ENCODE data around the gene EFNA5. TPM values are rescaled to one million over a fixed set of nuclear protein-coding genes. Genes with fewer than 3 reads are reported as not detected.

Gene EFNA5
- total RNA-seq, 4 donors from 2014 or later: 1.2 to 22.7 (median 9.4) TPM

DNA sequence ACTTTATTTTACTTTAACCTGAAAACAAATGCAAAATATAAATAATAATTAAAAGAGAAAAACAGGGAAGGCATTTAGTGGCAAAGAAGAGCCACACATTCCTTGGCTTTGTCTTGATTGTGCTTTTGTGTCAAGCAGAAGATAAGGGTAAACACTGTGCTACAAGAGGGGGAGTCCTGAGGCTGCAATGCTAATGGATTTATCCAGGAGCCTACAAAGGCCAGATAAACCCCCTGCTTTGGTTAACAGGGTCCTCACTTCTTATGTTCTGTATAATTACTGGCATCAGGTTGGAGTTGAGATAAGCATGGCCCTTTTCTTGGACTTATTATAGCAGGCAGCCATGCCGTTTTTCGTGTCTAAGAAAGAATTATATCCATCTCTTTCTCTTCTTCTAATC is 302.8 kb downstream of the EFNA5 start:
- TF ChIP-seq POLR2A (IDR thresholded peaks at IDR 0.05): no peak
- TF ChIP-seq, protein P1, sequence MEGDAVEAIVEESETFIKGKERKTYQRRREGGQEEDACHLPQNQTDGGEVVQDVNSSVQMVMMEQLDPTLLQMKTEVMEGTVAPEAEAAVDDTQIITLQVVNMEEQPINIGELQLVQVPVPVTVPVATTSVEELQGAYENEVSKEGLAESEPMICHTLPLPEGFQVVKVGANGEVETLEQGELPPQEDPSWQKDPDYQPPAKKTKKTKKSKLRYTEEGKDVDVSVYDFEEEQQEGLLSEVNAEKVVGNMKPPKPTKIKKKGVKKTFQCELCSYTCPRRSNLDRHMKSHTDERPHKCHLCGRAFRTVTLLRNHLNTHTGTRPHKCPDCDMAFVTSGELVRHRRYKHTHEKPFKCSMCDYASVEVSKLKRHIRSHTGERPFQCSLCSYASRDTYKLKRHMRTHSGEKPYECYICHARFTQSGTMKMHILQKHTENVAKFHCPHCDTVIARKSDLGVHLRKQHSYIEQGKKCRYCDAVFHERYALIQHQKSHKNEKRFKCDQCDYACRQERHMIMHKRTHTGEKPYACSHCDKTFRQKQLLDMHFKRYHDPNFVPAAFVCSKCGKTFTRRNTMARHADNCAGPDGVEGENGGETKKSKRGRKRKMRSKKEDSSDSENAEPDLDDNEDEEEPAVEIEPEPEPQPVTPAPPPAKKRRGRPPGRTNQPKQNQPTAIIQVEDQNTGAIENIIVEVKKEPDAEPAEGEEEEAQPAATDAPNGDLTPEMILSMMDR (IDR thresholded peaks at IDR 0.05): no peak
- Histone ChIP-seq H3K27ac (no peak overlapping the region), H3K27me3 (no peaks in the 10 kb centered on the region), H3K9me3 (no peaks in the 10 kb centered on the region), H3K4me3 (no peak overlapping the region), H3K36me3 (no peaks in the 10 kb centered on the region), H3K4me1 (no peaks in the 10 kb centered on the region)
- no peak for DNase-seq
- intact Hi-C loops (cut with DNase I; ENCODE audit: low total_unique reads): no loop called here

DNA sequence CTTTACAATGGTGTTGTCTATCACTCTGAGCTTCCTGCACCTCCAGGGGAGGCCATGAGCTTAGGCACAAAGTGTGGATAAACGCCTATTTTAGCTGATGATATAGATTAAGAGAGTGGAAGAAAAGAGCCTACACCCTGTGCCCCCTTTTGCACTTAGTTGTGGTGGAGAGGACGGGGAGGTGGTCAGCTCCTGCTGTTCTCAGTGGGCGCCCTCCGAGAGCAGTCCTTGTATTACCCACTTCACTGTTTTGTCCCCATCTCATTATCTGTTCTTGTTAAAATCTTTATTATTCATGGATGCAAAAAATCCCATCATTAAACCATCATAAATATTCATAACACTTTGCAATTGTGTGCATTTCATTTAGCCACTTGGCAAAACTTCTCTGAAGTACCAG is 303.3 kb downstream of the EFNA5 start:
- TF ChIP-seq POLR2A (IDR thresholded peaks at IDR 0.05): no peak
- TF ChIP-seq, protein P1 (IDR thresholded peaks at IDR 0.05): no peak
- intact Hi-C loops (cut with DNase I; ENCODE audit: low total_unique reads): no loop called here
- H3K4me1 ChIP-seq: no peaks in the 10 kb centered on the region
- no peaks in the 10 kb centered on the region for H3K9me3 ChIP-seq
- no peaks in the 10 kb centered on the region for H3K27me3 ChIP-seq
- DNase-seq: no peak
- no peak overlapping the region for H3K27ac ChIP-seq
- no peaks in the 10 kb centered on the region for H3K36me3 ChIP-seq
- no peak overlapping the region for H3K4me3 ChIP-seq

DNA sequence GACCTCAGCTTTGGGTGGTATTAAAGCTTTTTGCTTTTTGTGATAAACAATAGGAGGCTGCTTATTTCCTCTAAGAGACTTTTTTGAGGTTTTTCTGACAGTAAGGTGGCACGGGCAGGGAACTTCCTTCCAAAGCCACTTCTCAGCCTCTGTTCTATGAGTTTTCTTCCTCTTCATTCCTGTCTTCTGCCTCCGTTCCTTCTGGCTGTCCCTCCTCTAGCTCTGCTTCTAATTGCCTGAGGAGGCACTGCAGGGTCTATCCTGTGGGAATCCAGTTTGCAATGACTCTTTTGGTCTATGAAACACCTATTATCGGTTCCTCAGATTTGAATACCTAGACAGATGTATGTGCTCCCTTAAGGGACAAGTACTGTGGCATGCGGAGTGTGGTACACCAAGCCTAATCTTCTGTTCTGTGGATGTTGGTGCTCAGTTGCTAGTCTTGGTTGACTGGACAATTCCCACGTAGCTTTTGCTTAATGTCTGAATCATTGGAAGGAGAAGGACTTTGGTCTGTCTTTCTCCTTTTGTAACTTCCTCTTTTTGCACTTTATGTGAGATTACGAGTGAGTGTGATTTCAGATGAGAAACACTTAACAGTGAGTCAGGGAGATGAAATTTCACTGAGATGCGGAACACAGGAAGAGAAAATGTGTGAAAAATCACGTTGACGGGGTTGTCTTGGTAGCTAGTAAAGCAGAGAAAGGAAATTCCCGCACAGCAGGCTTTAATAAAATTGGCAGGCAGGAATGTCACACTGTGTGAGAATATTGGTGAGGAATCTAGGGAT is 305.2 kb downstream of the EFNA5 start:
- intact Hi-C loops (cut with DNase I; ENCODE audit: low total_unique reads): no loop called here
- TF ChIP-seq, protein P1 (IDR thresholded peaks at IDR 0.05): no peak
- TF ChIP-seq POLR2A (IDR thresholded peaks at IDR 0.05): no peak
- no peak for DNase-seq
- Histone ChIP-seq H3K27ac (no peak overlapping the region), H3K27me3 (no peaks in the 10 kb centered on the region), H3K9me3 (no peaks in the 10 kb centered on the region), H3K4me3 (no peak overlapping the region), H3K36me3 (no peaks in the 10 kb centered on the region), H3K4me1 (no peaks in the 10 kb centered on the region)

DNA sequence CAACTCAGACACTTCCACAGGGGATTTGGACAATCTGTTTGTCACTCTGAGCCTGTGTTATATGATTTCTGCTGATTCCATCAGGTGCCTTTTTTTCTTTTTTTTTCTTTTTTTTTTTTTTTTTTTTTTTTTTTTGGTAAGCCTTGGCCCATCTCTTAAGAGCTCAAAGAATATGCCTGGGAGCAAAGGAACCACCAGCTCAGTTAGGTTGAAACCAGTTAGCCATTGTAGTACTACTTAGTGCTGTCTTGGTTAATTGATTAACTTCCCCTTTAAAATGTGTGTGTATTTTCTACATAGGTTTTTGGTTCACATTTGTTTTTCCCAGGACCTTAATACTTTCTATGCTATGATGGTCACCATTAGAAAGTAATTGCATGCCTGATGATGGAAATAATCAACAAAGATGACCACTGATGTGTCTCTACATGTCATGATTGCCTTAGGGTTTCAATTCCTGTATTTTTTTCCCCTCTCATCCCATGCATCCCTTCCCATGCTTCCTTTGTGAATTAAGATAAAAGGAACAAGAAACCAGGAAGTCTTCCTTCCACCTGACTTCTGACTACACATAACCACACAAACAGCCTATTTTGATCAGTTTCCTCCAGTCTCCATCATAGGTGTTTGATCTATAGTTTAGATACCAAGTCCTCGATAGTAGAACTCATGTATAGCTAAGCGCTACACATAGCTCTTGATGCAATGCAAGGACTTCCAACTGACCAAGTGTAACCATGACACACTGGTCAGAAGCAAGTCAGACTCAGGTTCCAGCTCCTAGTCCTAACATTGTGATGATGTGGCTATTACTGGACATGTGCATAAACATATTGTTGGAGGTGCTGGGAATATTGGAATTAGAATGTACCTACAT is 306.1 kb downstream of the EFNA5 start:
- Histone ChIP-seq H3K4me1 (no peaks in the 10 kb centered on the region), H3K4me3 (no peak overlapping the region), H3K9me3 (no peaks in the 10 kb centered on the region), H3K27me3 (no peaks in the 10 kb centered on the region), H3K27ac (no peak overlapping the region), H3K36me3 (no peaks in the 10 kb centered on the region)
- no peak for TF ChIP-seq POLR2A (IDR thresholded peaks at IDR 0.05)
- TF ChIP-seq, protein P1 (IDR thresholded peaks at IDR 0.05): no peak
- no peak for DNase-seq
- intact Hi-C loops (cut with DNase I; ENCODE audit: low total_unique reads): no loop called here

DNA sequence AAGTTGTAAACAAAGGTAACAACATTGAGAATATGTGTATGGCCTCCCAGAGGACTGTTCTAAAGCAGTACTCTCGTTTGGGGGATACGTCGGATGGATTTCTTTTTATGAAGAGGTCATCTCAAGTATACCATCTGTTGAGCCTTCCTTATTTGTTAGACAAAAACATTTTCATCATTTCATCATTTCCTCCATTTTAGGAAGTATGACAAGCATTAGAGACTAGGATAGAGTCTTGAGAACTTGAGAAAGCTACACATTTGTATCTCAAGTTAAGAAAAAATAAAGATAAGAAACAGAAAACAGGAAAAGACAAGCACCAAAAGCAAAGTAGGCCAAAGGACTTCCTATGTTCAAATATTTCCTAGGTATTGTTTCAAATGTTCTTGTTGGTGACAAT is 307.0 kb downstream of the EFNA5 start:
- no peak overlapping the region for H3K4me3 ChIP-seq

More for the DNA sequence above, 307.0 kb downstream of the EFNA5 start:
- Histone ChIP-seq H3K27ac (no peak overlapping the region), H3K4me1 (no peaks in the 10 kb centered on the region), H3K36me3 (no peaks in the 10 kb centered on the region), H3K27me3 (no peaks in the 10 kb centered on the region), H3K9me3 (no peaks in the 10 kb centered on the region)
- TF ChIP-seq POLR2A (IDR thresholded peaks at IDR 0.05): no peak
- no peak for DNase-seq
- intact Hi-C loops (cut with DNase I; ENCODE audit: low total_unique reads): no loop called here

Measured in uterus (tissue), 4 donors.